ENCODE measurements around the gene RIMBP2. TPM values are rescaled to one million over a fixed set of nuclear protein-coding genes. Genes with fewer than 3 reads are reported as not detected.

RIMBP2 gene
- total and polyA plus RNA-seq, 2 donors (not counting 1 experiment from before 2014, with no cell fraction given), result 0.17 TPM; not detected in 1

DNA sequence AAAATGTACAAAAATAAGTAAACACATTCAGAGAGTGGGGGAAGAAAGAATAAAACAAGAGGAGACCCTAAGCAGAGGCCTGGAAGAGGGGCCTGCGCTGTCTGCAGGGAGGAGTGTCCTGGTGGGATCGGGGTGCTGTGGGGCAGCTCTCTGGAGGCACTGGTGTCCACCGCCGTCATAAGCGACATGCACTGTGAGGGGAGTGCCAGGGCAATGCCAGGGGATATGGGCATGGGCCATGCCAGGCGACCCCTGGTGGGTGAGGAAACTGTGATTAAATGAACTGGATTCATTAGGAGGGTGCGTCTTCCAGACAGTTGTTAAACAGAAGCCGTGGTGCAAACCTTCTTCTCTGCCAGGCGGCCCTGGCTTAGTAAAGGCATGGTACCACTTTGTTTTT, 261.8 kb downstream of the RIMBP2 start:
- peaks cover 2% of the 10 kb centered on the region for H3K9me3 ChIP-seq (ENCODE audit: control insufficient read depth, insufficient read depth, low read depth, low read length)
- H3K4me1 ChIP-seq (ENCODE audit: control insufficient read depth, extremely low read depth, insufficient read depth, low read length), result no peaks in the 10 kb centered on the region
- H3K9ac ChIP-seq (ENCODE audit: insufficient read depth, low read length), result no peak overlapping the region
- no peak overlapping the region for H3K27ac ChIP-seq (ENCODE audit: insufficient read depth, low read length)
- H3K36me3 ChIP-seq (ENCODE audit: control insufficient read depth, insufficient read depth, low read length), result no peaks in the 10 kb centered on the region
- H3K4me2 ChIP-seq (ENCODE audit: extremely low read depth, insufficient read depth, low read length), result no peak overlapping the region
- TF ChIP-seq EZH2 (IDR thresholded peaks at IDR 0.05; ENCODE audit: low read length, missing control alignments) (no peak), CTCF (conservative IDR thresholded peaks at IDR 0.05 in 1 of 2, IDR thresholded peaks at IDR 0.05 in 1 of 2; ENCODE audit: low read depth in 1 of 2, low read length in 2 of 2) (no peak)
- no peaks in the 10 kb centered on the region for H3K79me2 ChIP-seq (ENCODE audit: control insufficient read depth, insufficient read depth, low read length)
- H2AFZ ChIP-seq (ENCODE audit: low read length), result no peak overlapping the region
- no peaks in the 10 kb centered on the region for H4K20me1 ChIP-seq (ENCODE audit: control insufficient read depth, extremely low read depth, insufficient read depth, low read length)
- no peaks in the 10 kb centered on the region for H3K27me3 ChIP-seq (ENCODE audit: control insufficient read depth, insufficient read depth, low read length)
- no peak overlapping the region for H3K4me3 ChIP-seq (replicated peaks in 1 of 4; ENCODE audit: control extremely low read depth in 1 of 4, insufficient read depth in 1 of 4, low read depth in 3 of 4, low read length in 4 of 4)
- no peak for DNase-seq (ENCODE audit: low read depth in 2 of 2)

DNA sequence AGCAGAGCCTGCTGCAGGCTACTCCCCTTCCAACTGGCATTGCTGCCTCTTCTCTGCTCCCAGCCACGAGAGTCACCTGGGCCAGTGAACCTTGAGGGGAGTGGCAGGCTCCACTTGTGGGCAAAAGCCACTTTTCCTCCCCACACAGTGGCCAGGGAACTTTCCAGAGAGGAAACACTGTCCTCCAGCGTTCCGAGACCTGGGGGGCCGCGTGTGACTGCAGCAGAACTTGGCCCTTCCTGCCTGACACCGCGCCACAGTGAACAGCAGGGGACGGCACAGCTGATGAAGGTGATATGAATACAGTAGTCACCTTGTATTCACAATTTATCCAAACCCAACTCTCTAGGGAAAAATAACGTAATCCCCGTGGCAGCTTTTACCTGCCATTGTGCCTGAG, 263.6 kb downstream of the RIMBP2 start:
- Histone ChIP-seq H3K4me1 (ENCODE audit: control insufficient read depth, extremely low read depth, insufficient read depth, low read length) (no peaks in the 10 kb centered on the region), H3K9ac (ENCODE audit: insufficient read depth, low read length) (no peak overlapping the region), H3K36me3 (ENCODE audit: control insufficient read depth, insufficient read depth, low read length) (no peaks in the 10 kb centered on the region), H3K9me3 (ENCODE audit: control insufficient read depth, insufficient read depth, low read depth, low read length) (peaks cover 2% of the 10 kb centered on the region), H3K4me2 (ENCODE audit: extremely low read depth, insufficient read depth, low read length) (no peak overlapping the region), H3K4me3 (replicated peaks in 1 of 4; ENCODE audit: control extremely low read depth in 1 of 4, insufficient read depth in 1 of 4, low read depth in 3 of 4, low read length in 4 of 4) (no peak overlapping the region), H4K20me1 (ENCODE audit: control insufficient read depth, extremely low read depth, insufficient read depth, low read length) (no peaks in the 10 kb centered on the region), H3K27ac (ENCODE audit: insufficient read depth, low read length) (no peak overlapping the region), H3K27me3 (ENCODE audit: control insufficient read depth, insufficient read depth, low read length) (no peaks in the 10 kb centered on the region), H2AFZ (ENCODE audit: low read length) (no peak overlapping the region), H3K79me2 (ENCODE audit: control insufficient read depth, insufficient read depth, low read length) (no peaks in the 10 kb centered on the region)
- no peak for DNase-seq (ENCODE audit: low read depth in 2 of 2)
- TF ChIP-seq EZH2 (IDR thresholded peaks at IDR 0.05; ENCODE audit: low read length, missing control alignments) (no peak), CTCF (conservative IDR thresholded peaks at IDR 0.05 in 1 of 2, IDR thresholded peaks at IDR 0.05 in 1 of 2; ENCODE audit: low read depth in 1 of 2, low read length in 2 of 2) (no peak)

DNA sequence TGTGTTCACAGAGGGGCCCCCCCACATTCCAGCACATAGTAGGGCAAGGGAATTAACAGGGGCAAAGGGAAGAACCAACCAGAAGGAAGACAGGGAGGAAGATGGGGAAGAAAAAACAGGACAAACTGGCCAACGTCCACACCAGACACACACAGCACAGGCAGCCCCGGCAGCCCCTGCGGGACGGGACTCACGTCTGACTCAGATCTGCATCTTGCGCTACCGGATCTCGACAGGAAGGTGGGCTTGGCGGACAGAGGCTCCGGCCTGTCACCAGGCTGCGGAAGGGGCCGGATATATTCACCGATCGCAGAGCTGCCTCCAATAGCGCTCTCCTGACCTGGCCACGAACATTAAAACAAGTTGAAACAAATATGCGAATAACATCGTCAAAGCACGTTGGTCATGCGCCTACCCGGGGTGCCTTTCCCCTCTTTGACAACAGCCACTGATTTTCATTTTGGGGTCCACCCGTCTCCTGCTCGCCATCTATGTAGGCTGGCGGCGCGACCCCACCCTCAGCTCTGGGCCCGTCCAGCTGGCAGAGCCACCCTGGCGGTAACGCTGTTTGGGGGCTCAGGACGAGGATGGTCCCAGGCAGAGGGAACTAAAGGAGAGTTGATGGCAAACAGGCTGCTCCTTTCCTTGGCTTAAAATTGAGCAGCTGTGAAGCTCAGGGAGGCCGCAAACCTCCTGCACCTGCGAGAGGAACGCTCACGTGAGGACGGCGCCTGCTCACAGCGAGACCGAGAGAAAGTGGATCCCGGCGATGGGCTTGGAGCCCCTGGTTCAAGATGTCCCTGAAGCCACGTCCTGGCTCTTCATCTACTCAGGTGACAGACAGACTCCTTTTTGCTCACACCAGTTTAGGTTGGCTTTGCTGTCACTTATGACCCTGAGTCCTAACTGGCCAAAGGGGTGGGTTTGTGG, 264.8 kb downstream of the RIMBP2 start:
- H3K27ac ChIP-seq (ENCODE audit: insufficient read depth, low read length), result no peak overlapping the region
- no peaks in the 10 kb centered on the region for H3K27me3 ChIP-seq (ENCODE audit: control insufficient read depth, insufficient read depth, low read length)
- H3K4me2 ChIP-seq (ENCODE audit: extremely low read depth, insufficient read depth, low read length), result no peak overlapping the region
- DNase-seq (ENCODE audit: low read depth in 2 of 2), result no peak
- H3K79me2 ChIP-seq (ENCODE audit: control insufficient read depth, insufficient read depth, low read length), result no peaks in the 10 kb centered on the region
- TF ChIP-seq EZH2 (IDR thresholded peaks at IDR 0.05; ENCODE audit: low read length, missing control alignments), result no peak
- TF ChIP-seq CTCF (conservative IDR thresholded peaks at IDR 0.05 in 1 of 2, IDR thresholded peaks at IDR 0.05 in 1 of 2; ENCODE audit: low read depth in 1 of 2, low read length in 2 of 2), result no peak
- H3K9ac ChIP-seq (ENCODE audit: insufficient read depth, low read length), result no peak overlapping the region
- H3K36me3 ChIP-seq (ENCODE audit: control insufficient read depth, insufficient read depth, low read length), result no peaks in the 10 kb centered on the region
- H3K9me3 ChIP-seq (ENCODE audit: control insufficient read depth, insufficient read depth, low read depth, low read length), result peaks cover 2% of the 10 kb centered on the region
- H3K4me3 ChIP-seq (replicated peaks in 1 of 4; ENCODE audit: control extremely low read depth in 1 of 4, insufficient read depth in 1 of 4, low read depth in 3 of 4, low read length in 4 of 4), result no peak overlapping the region
- H2AFZ ChIP-seq (ENCODE audit: low read length), result no peak overlapping the region
- H3K4me1 ChIP-seq (ENCODE audit: control insufficient read depth, extremely low read depth, insufficient read depth, low read length), result no peaks in the 10 kb centered on the region
- no peaks in the 10 kb centered on the region for H4K20me1 ChIP-seq (ENCODE audit: control insufficient read depth, extremely low read depth, insufficient read depth, low read length)

Data from fibroblast of lung (primary cell).